SU-DHL-6 (cell line): ENCODE data around the gene SREBF1.
A peak's percentile ranks its signal among the peaks of the same experiment; 100 is the strongest.

ENCODE experiments used
- H2AFZ ChIP-seq: fragments of 200-600 bp; sonication (generic); 2 replicates; pipeline ENCODE4 v1.6.1; 2014; ENCODE audit warnings: low read depth, mild to moderate bottlenecking, moderate library complexity, mixed read lengths, antibody characterized with exemption, low read length; ENCODE audit not compliant: severe bottlenecking
- H3F3A ChIP-seq: fragments of 200-600 bp; shearing (Covaris generic); 2 replicates; pipeline ENCODE4 v1.6.0; 2016; ENCODE audit warnings: antibody characterized with exemption, mild to moderate bottlenecking; ENCODE audit not compliant: insufficient read depth
- H3K27ac ChIP-seq: fragments of 200-600 bp; sonication (generic); 2 replicates; pipeline ENCODE4 v1.5.1; 2016; ENCODE audit warnings: low read depth, mild to moderate bottlenecking, low read length, moderate library complexity, mixed read lengths
- H3K27me3 ChIP-seq: fragments of 200-600 bp; sonication (generic), shearing (Covaris generic); 2 replicates; pipeline ENCODE4 v1.6.0; 2014; ENCODE audit warnings: mild to moderate bottlenecking, low read length
- H3K36me3 ChIP-seq: fragments of 200-600 bp; sonication (generic); 2 replicates; pipeline ENCODE4 v1.6.1; 2014; ENCODE audit warnings: mild to moderate bottlenecking, low read length, mixed read lengths
- H3K4me2 ChIP-seq: fragments of 300-600, 200-600 bp; shearing (Covaris generic), sonication (generic); 2 replicates; pipeline ENCODE4 v1.6.0; 2014; ENCODE audit warnings: low read length, low read depth, mild to moderate bottlenecking; ENCODE audit not compliant: poor library complexity, severe bottlenecking
- H3K4me3 ChIP-seq: fragments of 200-600 bp; sonication (generic); 2 replicates; pipeline ENCODE4 v1.5.1; 2014; ENCODE audit warnings: antibody characterized with exemption, low read length, mild to moderate bottlenecking, mixed read lengths; ENCODE audit not compliant: insufficient read depth, poor library complexity, severe bottlenecking
- H3K79me2 ChIP-seq: fragments of 200-600 bp; sonication (generic); 2 replicates; pipeline ENCODE4 v1.6.1; 2014; ENCODE audit warnings: mild to moderate bottlenecking, low read length, moderate library complexity; ENCODE audit not compliant: insufficient read depth
- H3K9ac ChIP-seq: fragments of 200-600 bp; sonication (generic); 2 replicates; pipeline ENCODE4 v1.7.0; 2014; ENCODE audit warnings: mild to moderate bottlenecking, low read length
- H3K9me2 ChIP-seq: fragments of 200-600 bp; sonication (generic); replicated peaks from 2 replicates; pipeline ENCODE4 v1.6.1; 2014; ENCODE audit warnings: low read length; ENCODE audit not compliant: insufficient read depth
- H3K9me3 ChIP-seq: fragments of 200-600 bp; sonication (generic); 2 replicates; pipeline ENCODE4 v1.6.1; 2014; ENCODE audit warnings: low read length, mixed read lengths; ENCODE audit not compliant: insufficient read depth
- H4K20me1 ChIP-seq: fragments of 200-600 bp; sonication (generic); 2 replicates; pipeline ENCODE4 v1.6.1; 2014; ENCODE audit warnings: low read depth, mild to moderate bottlenecking, antibody characterized with exemption, low read length, moderate library complexity, mixed read lengths
- CTCF ChIP-seq: fragments of 200-600 bp; sonication (generic); IDR thresholded peaks from one replicate; pipeline ENCODE4 v1.5.1; 2017; ENCODE audit warnings: antibody characterized with exemption, mild to moderate bottlenecking, low read length, moderate library complexity; ENCODE audit not compliant: insufficient read depth, poor library complexity, severe bottlenecking
- EZH2phosphoT487 ChIP-seq: fragments of 200-600 bp; sonication (generic), shearing (Covaris generic); conservative IDR thresholded peaks from 2 replicates; pipeline ENCODE4 v1.6.1; 2018; ENCODE audit warnings: mild to moderate bottlenecking, antibody characterized with exemption, low read length, moderate library complexity, mixed read lengths

SREBF1 gene

GRCh38 chr17:17839791-17840707, 3.3 kb upstream of the SREBF1 start:
- Histone ChIP-seq H2AFZ (no peak overlapping the region), H3K4me2 (peak overlapping the region; percentile 72), H3K36me3 (no peaks in the 10 kb centered on the region), H3K27ac (peak overlapping the region; percentile 77), H3K4me3 (peak overlapping the region; percentile 67), H4K20me1 (no peaks in the 10 kb centered on the region), H3K79me2 (peaks cover 10% of the 10 kb centered on the region), H3F3A (peaks cover 9% of the 10 kb centered on the region; the same call in 1 of the 2 replicates), H3K9ac (peak overlapping the region; percentile 88), H3K27me3 (no peaks in the 10 kb centered on the region), H3K9me2 (no peaks in the 10 kb centered on the region), H3K9me3 (no peaks in the 10 kb centered on the region)
- TF ChIP-seq EZH2phosphoT487 (no peak), CTCF (no peak)

GRCh38 chr17:17837966-17838962, 1.5 kb upstream of the SREBF1 start:
- H3K9ac ChIP-seq: no peak overlapping the region
- H3K79me2 ChIP-seq: peaks cover 24% of the 10 kb centered on the region
- peaks cover 23% of the 10 kb centered on the region for H3F3A ChIP-seq

GRCh38 chr17:17837380-17837821, 615 bp upstream of the SREBF1 start:
- peak overlapping the region; percentile 69 for H3K27ac ChIP-seq
- H3K4me3 ChIP-seq: peak overlapping the region; percentile 80
- no peaks in the 10 kb centered on the region for H3K9me3 ChIP-seq
- peak overlapping the region; percentile 76 for H3K4me2 ChIP-seq
- no peak overlapping the region for H2AFZ ChIP-seq
- H3K79me2 ChIP-seq: peaks cover 24% of the 10 kb centered on the region
- no peaks in the 10 kb centered on the region for H3K27me3 ChIP-seq
- no peaks in the 10 kb centered on the region for H4K20me1 ChIP-seq
- no peaks in the 10 kb centered on the region for H3K9me2 ChIP-seq
- no peak for TF ChIP-seq EZH2phosphoT487
- no peak for TF ChIP-seq CTCF
- H3K9ac ChIP-seq: peak overlapping the region; percentile 89
- no peaks in the 10 kb centered on the region for H3K36me3 ChIP-seq
- peaks cover 23% of the 10 kb centered on the region for H3F3A ChIP-seq

More at GRCh38 chr17:17837966-17838962, 1.5 kb upstream of the SREBF1 start:
- Histone ChIP-seq H3K27ac (no peak overlapping the region), H3K4me2 (no peak overlapping the region), H3K9me2 (no peaks in the 10 kb centered on the region), H3K9me3 (no peaks in the 10 kb centered on the region), H3K4me3 (no peak overlapping the region), H2AFZ (no peak overlapping the region), H3K27me3 (no peaks in the 10 kb centered on the region), H3K36me3 (no peaks in the 10 kb centered on the region), H4K20me1 (no peaks in the 10 kb centered on the region)
- no peak for TF ChIP-seq EZH2phosphoT487
- TF ChIP-seq CTCF: no peak
